Keratinocyte (primary cell): Measurements from ENCODE around the gene IGF2BP1.

Experiments used
- CTCF ChIP-seq, 3 experiments: IDR thresholded peaks in 1 of 3; conservative IDR thresholded peaks in 1 of 3; optimal IDR thresholded peaks in 1 of 3; 2 replicates in 2 of 3; 3 replicates in 1 of 3; pipeline versions ENCODE3 to v1.5.1; 2011; ENCODE audit warnings: low read length in 3 of 3, mild to moderate bottlenecking in 3 of 3, moderate library complexity in 2 of 3, control low read depth in 1 of 3, inconsistent platforms in 1 of 3; ENCODE audit not compliant: insufficient read depth in 2 of 3; ENCODE audit errors: extremely low read depth in 1 of 3
- EZH2 ChIP-seq: IDR thresholded peaks from one replicate; pipeline ENCODE4 v1.6.1; 2012; ENCODE audit warnings: inconsistent platforms, mild to moderate bottlenecking, low read length, moderate library complexity

GRCh38 chr17:48985436-48986245, 11.5 kb upstream of the IGF2BP1 start:
- TF ChIP-seq CTCF (optimal IDR thresholded peaks at IDR 0.05 in 1 of 3, IDR thresholded peaks at IDR 0.05 in 1 of 3, conservative IDR thresholded peaks at IDR 0.05 in 1 of 3; ENCODE audit: extremely low read depth in 1 of 3, insufficient read depth in 2 of 3, low read length in 3 of 3) (no peak), EZH2 (no peak)
